NCI-H1694 treated with DMSO at 0.1 percent for 48 hours (cell line): ENCODE results near the gene SCP2D1.

Experiments used
- DNase-seq: peaks from one replicate; lab custom pipeline; 2025; lab: John Stamatoyannopoulos, UW

SCP2D1 gene

GRCh38 chr20:18815194-18815942, 1.8 kb downstream of the SCP2D1 start:
- no peak for DNase-seq

- DNase-seq: no peak
Observed at GRCh38 chr20:18822832-18823231, 9.2 kb downstream of the SCP2D1 start.

GRCh38 chr20:18831830-18832499, 18.4 kb downstream of the SCP2D1 start:
- DNase-seq: no peak

GRCh38 chr20:18832546-18833200, 19.1 kb downstream of the SCP2D1 start:
- no peak for DNase-seq

GRCh38 chr20:18835466-18836256, 22.1 kb downstream of the SCP2D1 start:
- DNase-seq: no peak

GRCh38 chr20:18837718-18838117, 24.1 kb downstream of the SCP2D1 start:
- no peak for DNase-seq

- DNase-seq: no peak
Observed at GRCh38 chr20:18839507-18840247, 26.1 kb downstream of the SCP2D1 start.

GRCh38 chr20:18840248-18840645, 26.7 kb downstream of the SCP2D1 start:
- no peak for DNase-seq

GRCh38 chr20:18845017-18845416, 31.4 kb downstream of the SCP2D1 start:
- no peak for DNase-seq

- DNase-seq: no peak
Observed at GRCh38 chr20:18847226-18847755, 33.7 kb downstream of the SCP2D1 start.

- no peak for DNase-seq
Observed at GRCh38 chr20:18849131-18849530, 35.5 kb downstream of the SCP2D1 start.

- no peak for DNase-seq
Observed at GRCh38 chr20:18851629-18852028, 38.0 kb downstream of the SCP2D1 start.

- no peak for DNase-seq
Observed at GRCh38 chr20:18852318-18852717, 38.7 kb downstream of the SCP2D1 start.

GRCh38 chr20:18853216-18853615, 39.6 kb downstream of the SCP2D1 start:
- DNase-seq: no peak

GRCh38 chr20:18853946-18854646, 40.5 kb downstream of the SCP2D1 start:
- DNase-seq: no peak

GRCh38 chr20:18855882-18856281, 42.3 kb downstream of the SCP2D1 start:
- no peak for DNase-seq

GRCh38 chr20:18856873-18857272, 43.3 kb downstream of the SCP2D1 start:
- no peak for DNase-seq

GRCh38 chr20:18857640-18858039, 44.1 kb downstream of the SCP2D1 start:
- no peak for DNase-seq

- DNase-seq: no peak
Observed at GRCh38 chr20:18858816-18859215, 45.2 kb downstream of the SCP2D1 start.
